GM15510 (cell line): ENCODE measurements around the gene SLC26A8.

ENCODE experiments used
- POLR2A ChIP-seq: IDR thresholded peaks from 3 replicates; pipeline ENCODE4 v1.6.1; 2011; ENCODE audit warnings: borderline replicate concordance; ENCODE audit not compliant: insufficient read length; ENCODE audit errors: extremely low read depth

The SLC26A8 gene

DNA sequence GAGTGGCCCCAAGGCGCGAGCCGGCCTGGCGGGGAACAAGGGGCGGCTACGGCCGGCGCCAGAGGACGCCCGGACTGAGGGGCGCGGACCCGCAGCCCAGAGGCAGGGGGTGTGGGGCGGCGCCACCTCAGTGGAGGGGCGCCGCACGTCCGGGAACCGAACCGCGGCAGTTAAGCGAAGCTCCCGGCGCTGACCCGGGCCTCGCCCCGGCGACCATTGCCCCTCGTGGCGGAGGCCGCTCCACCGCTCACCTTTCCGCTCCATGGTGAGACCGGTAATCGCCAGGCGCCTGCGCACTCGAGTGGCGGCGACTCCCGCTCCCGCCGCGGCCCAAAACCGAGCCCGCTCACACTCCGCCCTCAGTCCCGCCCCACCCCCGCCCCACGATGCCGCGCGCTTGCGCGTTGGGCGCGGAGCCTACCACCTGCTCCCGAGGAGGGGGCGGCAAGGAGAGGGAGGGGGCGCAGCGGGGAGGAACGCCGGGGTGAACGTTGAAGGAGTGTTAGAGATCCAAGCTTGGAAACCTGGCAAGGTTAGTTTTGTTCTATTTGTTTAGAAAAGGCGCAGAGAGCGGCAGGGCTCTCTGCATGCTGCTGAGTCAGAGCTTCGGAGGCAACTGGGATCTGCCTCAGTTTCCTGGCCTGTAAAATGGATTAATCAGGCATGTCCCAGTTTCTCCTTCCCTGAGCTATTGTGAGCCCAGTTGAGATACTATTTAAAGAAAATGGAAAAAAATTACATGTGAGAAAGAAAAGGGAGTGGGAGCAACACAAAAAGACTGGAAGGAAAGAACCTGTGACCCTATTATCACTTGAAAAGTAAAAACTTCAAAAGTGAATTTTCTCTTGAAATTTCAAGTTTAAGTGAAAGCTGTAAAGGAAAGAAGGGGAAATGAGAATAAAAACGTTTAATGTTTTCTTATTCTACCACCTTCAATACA lies 103.4 kb downstream of the SLC26A8 start, which contains the start of gene SRPK1:
Gene SRPK1, minus strand, starts transcription at position 306 of the 940 bp plus-strand sequence. Its CDS starts 42 bp downstream, at position 264.
- peak; percentile 95 for TF ChIP-seq POLR2A

DNA sequence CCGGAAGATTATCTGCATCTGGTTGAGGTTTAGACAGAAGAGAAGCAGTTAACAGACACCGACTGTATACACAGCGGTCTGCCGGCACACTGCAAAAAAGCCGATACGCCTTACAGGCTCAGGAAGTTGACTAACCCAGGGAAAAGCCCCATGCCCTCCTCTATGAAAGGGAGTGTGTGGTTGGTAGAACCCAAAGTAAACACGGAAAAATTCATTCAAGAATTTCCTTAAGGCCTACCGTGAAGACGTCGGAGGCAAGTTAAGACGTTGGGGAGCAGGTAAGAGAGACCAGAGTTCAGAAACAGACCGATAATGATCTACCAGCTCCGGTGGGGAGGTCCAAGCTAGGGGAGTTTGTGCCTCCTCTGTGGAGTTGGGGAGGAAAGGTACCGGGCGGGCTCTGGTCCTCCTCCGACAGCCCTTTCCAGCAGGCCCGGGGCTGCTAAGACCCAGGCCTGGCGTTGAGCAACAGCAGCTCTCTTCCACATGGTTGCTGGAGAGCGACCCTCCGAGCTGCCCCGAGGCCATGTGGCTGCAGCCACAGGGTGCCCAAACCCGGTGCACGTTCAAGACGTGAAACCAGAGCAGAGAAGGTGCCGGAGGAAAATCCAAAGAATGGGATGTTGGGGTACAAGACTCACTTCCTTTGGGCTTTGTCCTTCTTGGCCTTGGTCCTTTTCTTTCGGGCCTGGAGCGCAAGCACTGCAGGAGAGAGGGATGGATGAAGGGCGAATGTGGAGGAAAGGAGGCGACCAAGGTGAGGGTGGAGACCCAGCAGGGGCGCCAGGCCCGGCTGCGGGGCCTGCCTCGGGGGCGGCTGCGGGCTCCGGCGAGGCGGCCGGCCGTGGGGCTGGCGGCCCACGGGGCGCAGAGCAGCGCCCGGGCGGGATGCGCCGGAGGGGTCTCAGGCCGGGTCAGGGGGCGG lies 104.4 kb downstream of the SLC26A8 start:
- no peak for TF ChIP-seq POLR2A

DNA sequence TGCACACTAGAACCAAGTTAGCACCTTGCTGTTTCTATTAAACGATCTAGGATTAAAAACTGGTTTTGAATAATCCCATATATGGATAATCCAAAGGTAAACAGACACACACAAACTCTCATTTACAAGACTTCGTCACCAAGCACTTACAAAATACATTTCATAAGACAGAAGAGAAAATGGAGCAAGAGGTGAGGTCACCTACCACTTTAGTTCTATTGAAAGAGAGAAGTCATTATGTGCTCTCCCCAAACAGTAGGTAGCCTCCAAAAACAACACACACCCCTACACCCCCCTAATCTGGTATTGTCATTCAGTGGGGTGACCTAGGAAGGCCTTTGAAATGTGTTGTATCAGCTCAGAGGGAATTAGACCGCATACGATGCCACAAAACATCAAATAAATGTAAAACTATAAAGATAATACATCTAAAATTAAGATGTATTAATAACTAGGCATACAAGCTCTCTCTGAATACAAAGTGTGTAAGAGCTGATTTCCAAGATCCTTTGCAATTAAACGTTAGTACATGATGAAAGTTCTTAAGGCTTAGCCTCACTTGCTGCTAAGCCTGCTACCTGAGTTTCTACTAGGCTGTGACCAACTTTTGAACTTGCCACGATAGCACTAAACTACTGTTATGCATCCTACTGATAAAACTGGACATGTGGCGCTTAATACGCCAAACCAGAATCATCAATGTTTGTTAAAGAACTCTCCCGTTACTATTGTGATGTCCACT lies 105.2 kb downstream of the SLC26A8 start:
- TF ChIP-seq POLR2A = no peak

DNA sequence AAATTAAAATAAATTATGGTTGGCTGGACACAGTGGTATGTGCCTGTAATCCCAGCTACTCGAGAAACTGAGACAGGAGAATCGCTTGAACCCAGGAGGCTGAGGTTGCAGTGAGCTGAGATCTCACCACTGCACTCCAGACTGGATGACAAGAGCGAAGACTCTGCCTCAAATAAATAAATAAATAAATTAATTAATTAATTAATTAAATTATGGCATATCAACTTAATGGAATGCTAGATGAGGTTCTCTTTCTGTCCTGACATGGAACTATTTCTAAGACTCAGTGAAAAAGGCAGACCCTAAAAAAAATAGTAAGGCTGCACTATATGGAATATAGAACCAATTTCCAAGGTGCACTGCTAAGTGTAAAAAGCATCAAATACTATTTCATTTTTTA lies 108.4 kb downstream of the SLC26A8 start:
- no peak for TF ChIP-seq POLR2A

DNA sequence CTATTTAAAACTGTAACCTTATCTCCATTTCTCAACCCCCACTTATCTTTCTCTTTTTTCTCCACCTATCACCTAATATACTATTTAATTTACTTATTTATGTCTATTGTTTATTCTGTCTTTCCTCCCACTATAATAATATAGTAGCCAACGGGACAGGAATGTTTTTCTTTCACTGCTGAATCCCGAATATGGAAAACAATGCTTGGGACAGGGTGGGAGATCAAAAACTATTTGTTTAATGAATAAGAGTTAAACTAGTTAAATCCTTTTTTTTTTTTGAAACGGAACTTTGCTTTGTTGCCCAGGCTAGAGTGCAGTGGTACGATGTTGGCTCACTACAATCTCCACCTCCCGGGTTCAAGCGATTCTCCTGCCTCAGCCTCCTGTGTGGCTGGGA lies 109.9 kb downstream of the SLC26A8 start:
- TF ChIP-seq POLR2A = no peak

DNA sequence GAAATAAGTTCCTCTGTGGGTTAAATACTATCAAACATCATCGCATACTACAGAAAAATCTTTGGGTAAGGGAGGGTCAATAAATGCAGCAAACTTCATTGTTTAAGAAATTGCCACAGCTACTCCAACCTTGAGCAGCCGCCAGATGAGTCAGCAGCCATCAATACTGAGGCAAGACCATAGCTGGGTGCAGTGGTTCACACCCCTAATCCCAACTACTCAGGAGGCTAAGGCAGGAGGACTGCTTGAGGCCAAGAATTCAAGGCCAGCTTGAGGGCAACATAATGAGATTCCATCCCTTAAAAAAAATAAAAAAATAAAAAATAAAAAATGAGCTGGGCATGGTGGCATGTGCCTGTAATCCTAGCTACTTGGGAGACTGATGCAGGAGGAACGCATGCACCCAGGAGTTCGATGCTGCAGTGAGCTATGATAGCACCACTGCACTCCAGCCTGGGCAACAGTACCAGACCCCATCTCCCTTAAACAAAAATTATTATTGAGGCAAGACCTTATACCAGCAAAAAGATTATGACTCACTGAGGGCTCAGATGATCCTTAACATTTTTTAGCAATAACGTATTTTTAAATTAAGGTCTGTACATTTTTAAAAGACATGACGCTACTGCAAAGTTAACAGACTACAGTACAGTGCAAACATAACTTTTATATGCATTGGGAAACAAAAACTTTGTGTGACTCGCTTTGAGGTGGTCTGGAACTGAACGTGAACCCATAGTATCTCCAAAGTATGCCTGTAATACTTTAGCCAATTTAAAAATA lies 112.4 kb downstream of the SLC26A8 start:
- no peak for TF ChIP-seq POLR2A

DNA sequence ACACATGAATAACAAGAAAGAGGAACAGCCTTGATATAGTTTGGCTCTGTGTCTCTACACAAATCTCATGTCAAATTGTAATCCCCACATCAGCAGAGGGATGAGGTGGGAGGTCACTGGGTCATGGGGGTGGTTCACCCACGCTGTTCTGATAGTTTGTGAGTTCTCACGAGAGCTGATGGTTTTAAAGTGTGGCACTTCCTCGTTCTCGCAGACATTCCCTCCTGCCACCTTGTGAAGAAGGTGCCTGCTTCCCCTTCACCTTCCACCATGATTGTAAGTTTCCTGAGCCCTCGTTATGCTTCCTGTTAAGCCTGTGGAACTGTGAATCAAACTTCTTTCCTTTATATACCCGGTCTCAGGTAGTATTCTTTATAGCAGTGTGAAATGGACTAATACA lies 116.7 kb downstream of the SLC26A8 start:
- no peak for TF ChIP-seq POLR2A

DNA sequence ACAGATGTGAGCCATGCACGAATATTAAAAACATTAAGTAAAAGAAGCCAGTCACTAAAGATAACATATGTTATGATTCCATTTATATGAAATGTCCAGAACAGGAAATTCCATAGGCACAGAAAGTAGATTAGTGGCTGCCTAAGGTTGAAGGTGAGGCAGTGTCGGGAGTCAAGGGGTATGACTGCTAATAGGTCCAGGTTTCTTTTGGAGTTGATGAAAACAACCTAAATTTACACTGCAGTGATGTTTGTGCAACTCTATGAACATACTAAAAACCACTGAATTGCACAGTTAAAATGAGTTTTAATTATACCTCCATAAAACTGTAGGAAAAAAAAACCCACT lies 118.0 kb downstream of the SLC26A8 start:
- no peak for TF ChIP-seq POLR2A

DNA sequence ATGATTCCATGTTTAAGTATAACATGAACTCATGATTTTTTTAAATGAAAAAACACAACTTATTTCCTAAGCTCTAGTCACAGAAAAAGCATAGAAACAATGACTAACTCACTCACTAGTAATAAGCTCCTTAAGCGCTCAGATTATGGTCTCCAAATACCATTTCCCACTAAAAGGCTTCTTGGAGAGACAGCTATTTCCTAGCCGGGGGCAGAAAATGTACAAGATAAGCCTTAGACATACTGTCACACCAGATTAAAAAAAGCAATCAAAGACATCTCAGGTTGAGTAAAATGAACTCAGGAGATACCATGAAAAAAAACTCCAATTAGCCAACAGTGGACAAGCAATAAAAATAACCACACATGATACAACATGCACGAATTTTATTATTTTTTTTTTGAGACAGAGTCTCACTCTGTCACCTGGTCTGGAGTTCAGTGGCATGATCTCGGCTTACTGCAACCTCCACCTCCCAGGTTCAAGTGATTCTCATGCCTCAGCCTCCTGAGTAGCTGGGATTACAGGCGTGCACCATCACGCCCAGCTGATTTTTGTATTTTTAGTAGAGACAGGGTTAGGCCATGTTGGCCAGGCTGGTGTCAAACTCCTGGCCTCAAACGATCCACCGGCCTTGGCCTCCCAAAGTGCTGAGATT lies 118.5 kb downstream of the SLC26A8 start:
- TF ChIP-seq POLR2A = no peak

DNA sequence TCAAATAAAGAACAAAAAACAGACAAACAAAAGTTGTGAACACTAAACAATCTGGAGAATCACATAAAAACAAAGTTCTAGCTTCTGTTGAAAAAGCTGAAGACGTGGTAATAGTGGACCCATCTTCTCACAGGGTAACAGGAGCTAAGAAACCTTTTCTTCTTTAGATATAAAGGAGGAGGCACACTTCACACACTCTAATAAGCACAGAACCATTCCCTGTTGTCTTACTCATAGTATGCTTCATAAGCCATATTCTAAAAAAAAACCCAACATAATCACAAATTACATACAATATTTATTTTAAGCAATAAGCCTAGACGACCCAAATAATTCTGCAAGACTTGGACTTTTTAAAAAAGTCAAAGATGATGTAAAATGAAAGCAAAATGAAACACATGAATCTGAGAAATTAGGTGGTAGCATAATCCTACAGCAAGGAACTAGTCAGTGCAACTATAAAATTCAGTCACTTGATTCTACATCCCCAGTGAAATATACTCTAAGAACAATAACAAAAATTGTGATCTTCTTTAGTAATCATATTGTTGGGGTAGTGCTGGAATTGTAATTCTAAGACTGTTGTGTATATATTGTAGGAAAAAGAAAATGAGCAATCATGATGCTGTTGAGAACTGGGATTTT lies 119.2 kb downstream of the SLC26A8 start:
- no peak for TF ChIP-seq POLR2A

DNA sequence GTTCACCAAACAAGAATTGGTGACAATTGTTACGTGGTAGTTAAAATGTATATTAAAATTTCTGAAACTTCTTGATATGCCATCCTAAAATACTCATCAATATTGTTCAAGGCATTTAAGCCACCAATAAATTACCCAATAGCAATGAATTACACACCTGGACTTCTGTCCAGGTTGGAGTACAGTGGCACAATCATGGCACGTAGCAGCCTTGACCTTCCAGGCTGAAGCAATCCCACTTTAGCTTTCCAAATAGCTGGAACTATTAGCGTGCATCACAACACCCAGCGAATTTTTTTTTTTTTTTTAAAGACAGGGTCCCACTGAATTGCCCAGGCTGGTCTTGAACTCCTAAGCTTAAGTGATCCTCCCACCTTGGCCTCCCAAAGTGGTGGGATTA lies 120.8 kb downstream of the SLC26A8 start:
- no peak for TF ChIP-seq POLR2A

DNA sequence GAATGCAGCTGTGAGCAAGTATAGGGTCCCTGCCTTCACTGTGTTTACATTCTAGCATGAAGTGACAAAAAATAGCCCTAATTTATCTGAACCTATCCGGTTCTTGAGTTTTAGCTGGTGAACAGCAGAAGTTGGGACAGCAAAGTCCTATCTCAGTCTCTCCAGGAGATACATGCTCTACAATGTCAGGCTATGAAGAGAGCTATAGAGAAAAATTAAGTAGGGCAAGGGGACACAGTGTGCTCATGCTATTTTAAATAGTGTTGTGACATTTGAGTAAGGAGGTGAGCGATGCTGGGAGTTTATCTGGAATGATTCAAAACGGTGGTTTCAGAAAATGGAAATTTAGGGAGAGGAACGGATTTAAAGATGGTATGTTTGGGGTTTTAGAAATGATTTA lies 124.0 kb downstream of the SLC26A8 start:
- TF ChIP-seq POLR2A = no peak

DNA sequence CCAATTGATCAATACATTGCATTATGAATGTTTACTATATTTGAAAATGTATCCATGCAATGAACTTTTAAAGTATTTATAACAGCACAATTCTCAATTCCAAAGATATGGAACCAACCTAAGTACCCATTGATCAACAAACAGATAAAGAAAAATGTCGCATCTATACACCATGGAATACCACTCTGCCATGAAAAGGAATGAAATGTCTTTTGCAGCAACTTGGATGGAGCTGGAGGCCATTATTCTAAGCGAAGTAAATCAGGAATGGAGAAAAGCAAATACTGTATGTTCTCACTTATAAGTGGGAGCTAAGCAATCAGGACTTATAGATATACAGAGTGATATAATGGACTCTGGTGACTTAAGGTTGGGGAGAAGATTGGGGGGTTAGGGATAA lies 126.4 kb downstream of the SLC26A8 start:
- no peak for TF ChIP-seq POLR2A
